HPDE6-E6E7 (cell line): Measurements from ENCODE around the gene TCF12.

Source experiments
- DNase-seq: peaks from one replicate; pipeline ENCODE4 v3.0.0; 2011; ENCODE audit warnings: missing footprints; ENCODE audit errors: extremely low spot score

Gene TCF12

GRCh38 chr15:57167821-57168395 is 249.5 kb downstream of the TCF12 start:
- no peak for DNase-seq

- no peak for DNase-seq
Measured at GRCh38 chr15:57169643-57170042, 251.2 kb downstream of the TCF12 start.

GRCh38 chr15:57171426-57171825 is 253.0 kb downstream of the TCF12 start:
- DNase-seq, result no peak

- DNase-seq, result no peak
Measured at GRCh38 chr15:57172925-57173324, 254.5 kb downstream of the TCF12 start.

GRCh38 chr15:57183041-57183440 is 264.6 kb downstream of the TCF12 start:
- no peak for DNase-seq

GRCh38 chr15:57183614-57184344 is 265.3 kb downstream of the TCF12 start:
- DNase-seq, result no peak

- no peak for DNase-seq
Measured at GRCh38 chr15:57184502-57184901, 266.1 kb downstream of the TCF12 start.

GRCh38 chr15:57185507-57186074 is 267.1 kb downstream of the TCF12 start:
- DNase-seq, result no peak

GRCh38 chr15:57189466-57189865 is 271.0 kb downstream of the TCF12 start:
- DNase-seq, result no peak

GRCh38 chr15:57190208-57190607 is 271.8 kb downstream of the TCF12 start:
- no peak for DNase-seq

- DNase-seq, result no peak
Measured at GRCh38 chr15:57193161-57193560, 274.7 kb downstream of the TCF12 start.

- DNase-seq, result no peak
Measured at GRCh38 chr15:57195326-57195725, 276.9 kb downstream of the TCF12 start.

- no peak for DNase-seq
Measured at GRCh38 chr15:57196865-57197264, 278.4 kb downstream of the TCF12 start.

GRCh38 chr15:57198131-57198530 is 279.7 kb downstream of the TCF12 start:
- DNase-seq, result no peak

- no peak for DNase-seq
Measured at GRCh38 chr15:57198654-57199291, 280.3 kb downstream of the TCF12 start.

GRCh38 chr15:57201578-57201977 is 283.1 kb downstream of the TCF12 start:
- DNase-seq, result no peak

GRCh38 chr15:57203906-57204305 is 285.5 kb downstream of the TCF12 start:
- no peak for DNase-seq

- no peak for DNase-seq
Measured at GRCh38 chr15:57205027-57205855, 286.8 kb downstream of the TCF12 start.

- no peak for DNase-seq
Measured at GRCh38 chr15:57205996-57206395, 287.6 kb downstream of the TCF12 start.

GRCh38 chr15:57213862-57214261 is 295.4 kb downstream of the TCF12 start:
- no peak for DNase-seq

GRCh38 chr15:57215326-57215725 is 296.9 kb downstream of the TCF12 start:
- DNase-seq, result no peak

GRCh38 chr15:57215881-57216280 is 297.4 kb downstream of the TCF12 start:
- DNase-seq, result no peak
